Stimulated activated CD4-positive, alpha-beta T cell treated with anti-CD3 and anti-CD28 coated beads, TNF-alpha, amount 100 ng/mL, for 24 hours (primary cell): Measurements from ENCODE around the gene ALDH6A1.

Experiments
- DNase-seq, 3 experiments: peaks; one replicate each; pipeline ENCODE4 v3.0.0-alpha.2; 2020; ENCODE audit warnings: low read depth in 3 of 3

ALDH6A1 gene

DNA sequence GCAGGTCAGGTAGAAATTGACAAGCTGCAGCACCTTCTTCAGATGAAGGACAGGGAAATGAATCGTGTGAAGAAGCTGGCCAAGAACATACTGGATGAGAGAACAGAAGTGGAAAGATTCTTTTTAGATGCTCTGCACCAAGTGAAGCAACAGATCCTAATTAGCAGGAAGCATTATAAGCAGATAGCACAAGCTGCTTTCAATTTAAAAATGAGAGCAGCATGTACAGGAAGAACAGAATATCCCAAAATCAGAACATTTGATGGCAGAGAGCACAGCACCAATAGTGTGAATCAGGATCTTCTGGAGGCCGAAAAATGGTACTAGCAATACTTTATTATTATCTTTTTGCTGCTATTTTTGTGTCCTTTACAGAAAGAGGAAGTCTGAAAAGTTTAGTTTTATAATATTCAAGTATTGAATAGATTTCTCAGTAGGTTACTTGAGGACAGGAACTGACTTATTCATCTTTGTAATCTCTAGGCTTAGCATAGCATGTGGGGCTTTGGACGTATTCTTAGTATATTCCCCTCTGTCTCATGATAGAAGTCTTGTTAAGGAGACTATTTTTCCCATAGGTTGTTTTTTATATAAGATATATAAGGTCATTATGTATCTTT, 34.3 kb downstream of the ALDH6A1 start:
- no peak for DNase-seq

GRCh38 chr14:74048281-74048680, 36.0 kb downstream of the ALDH6A1 start:
- no peak for DNase-seq

GRCh38 chr14:74045522-74045921, 38.7 kb downstream of the ALDH6A1 start:
- DNase-seq, result no peak

DNA sequence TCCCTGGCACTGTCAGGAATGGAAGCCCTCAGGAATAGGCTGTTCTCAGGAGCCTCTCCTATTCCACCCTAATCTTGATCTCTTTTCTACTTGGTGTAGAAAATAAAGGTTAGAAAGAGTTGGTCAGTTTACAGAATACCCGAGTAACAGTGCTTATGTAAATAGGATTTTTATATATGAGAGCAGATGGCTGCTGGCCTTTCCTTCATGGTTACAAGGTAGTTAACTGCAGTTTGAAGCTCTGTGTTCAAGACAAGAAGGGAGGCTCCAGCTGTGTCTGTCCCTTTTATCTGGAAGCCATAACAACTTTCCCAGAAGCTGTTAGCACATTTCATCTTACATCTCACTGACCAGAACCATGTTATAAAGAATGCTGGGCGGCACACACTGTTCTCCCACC, 42.0 kb downstream of the ALDH6A1 start:
- no peak for DNase-seq

GRCh38 chr14:74038020-74038859, 46.0 kb downstream of the ALDH6A1 start:
- no peak for DNase-seq

- no peak for DNase-seq
These were observed 48.7 kb downstream of the ALDH6A1 start for GRCh38 chr14:74035556-74035955.

- DNase-seq, result no peak
These were observed 49.7 kb downstream of the ALDH6A1 start for GRCh38 chr14:74034572-74034971.

DNA sequence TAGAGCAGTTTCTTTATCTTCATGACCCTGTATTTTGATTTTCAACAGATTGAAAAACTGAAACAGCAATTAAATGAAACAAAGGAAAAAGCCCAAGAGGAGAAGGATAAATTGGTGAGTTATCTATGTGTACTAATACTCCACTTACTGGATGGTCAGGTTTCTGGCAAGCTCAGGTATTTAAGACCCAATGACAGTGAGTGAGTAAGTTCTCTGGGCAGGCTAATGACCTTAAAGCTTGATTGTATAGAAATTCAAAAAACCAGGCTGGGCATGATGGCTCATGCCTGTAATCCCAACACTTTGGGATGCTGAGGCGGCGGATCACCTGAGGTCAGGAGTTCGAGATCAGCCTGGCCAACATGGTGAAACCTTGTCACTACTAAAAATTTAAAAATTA, 55.1 kb downstream of the ALDH6A1 start:
- DNase-seq, result no peak

DNA sequence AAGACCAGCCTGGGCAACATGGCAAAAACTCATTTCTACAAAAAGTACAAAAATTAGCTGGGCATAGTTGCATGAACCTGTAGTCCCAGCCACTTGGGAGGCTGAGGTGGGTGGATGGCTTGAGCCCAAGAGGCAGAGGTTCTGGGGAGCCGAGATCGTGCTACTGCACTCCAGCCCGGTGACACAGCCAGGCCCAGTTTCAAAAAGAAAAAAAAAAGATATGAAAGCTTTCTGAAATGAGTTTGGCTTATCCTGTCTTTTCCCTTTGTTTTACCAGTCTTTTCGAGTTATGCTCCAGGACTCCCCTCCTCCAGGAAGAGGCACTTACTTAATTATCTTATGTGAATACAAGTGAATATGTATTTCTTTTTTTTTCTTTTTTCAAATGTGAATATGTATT, 61.9 kb downstream of the ALDH6A1 start:
- no peak for DNase-seq

DNA sequence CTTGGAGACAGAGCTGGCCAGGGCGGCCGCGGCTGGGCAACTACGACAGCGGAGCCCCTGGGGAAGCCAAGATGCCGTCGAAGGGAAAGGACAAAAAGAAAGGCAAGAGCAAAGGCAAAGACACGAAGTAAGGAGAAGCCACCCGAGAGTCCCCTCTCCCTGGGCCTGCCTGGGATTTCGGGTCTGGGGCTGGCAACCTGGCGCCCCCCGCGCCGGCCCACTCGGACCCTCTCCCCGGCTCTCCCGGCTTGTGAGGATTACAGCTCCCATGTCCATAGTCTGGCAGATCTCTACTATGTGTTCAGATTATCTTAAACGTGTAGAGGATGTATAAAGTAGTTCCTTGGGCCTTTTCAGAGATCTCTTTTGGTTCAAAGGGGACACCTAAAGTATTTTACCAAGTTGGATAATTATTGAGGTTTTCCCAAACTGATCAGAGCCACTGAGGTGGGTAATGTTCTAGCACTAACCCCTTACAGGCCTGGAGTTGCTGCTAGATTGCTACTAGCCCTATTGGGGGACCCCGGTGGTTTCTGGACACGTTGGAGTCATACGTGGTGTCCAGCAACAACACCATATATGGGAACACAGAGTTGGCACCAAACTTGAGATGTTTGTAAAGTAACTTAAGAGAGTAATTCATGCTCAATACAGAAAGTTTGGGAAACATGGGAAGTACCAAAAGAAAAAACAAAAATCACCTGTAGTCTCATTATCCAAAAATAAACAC, 64.7 kb downstream of the ALDH6A1 start:
- DNase-seq, result no peak

DNA sequence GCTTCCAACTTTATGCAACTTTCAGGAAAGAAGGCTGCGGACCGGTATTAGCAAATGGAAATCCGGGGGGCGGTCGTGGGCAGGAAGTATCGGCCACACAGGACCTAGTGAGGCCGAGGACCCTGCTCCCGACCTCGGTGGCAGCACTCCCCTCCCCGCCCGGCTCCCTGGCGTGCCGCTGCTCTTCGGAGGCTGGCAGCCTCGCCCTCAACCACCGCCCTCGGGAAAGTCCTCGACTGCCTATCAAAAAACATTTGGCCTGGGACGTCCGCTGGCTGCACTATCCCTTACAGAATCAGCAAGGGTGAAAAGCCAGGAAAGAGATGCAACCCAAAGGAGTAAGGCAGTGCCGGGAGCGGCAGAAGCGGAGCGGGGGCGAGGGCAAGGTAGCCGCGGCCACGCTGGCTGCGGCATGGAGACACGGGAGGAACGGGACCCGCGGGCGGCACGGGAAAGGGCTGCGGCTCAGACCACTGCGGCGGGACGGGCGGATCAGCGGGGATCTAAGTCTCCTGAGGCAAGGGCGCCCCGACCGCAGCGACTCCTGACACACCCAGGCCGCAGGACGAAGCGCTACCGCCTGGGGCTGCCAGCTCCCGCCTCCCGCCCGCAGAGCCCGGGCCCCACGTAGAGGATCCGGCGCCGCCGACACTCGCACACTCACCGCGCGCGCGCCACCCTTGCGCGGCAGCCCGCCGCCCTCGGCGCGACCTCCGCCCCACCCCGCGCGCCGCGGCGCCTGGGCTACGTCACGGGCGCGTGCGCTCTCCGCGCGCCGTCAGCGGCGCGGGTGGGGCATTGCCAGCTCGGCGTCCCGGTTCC, 65.5 kb downstream of the ALDH6A1 start, which contains the start of the genes BBOF1 and ENTPD5:
Gene BBOF1, plus strand, starts transcription at position 764 of the 822 bp plus-strand sequence. CDS start 130 bp downstream, outside the sequence.
Gene ENTPD5, minus strand, starts transcription at position 703 of the 822 bp plus-strand sequence. CDS start 31,186 bp downstream, outside the sequence.
- DNase-seq, result peak; percentile 66 to 81 (median 72)

- DNase-seq, result no peak
These were observed 66.1 kb downstream of the ALDH6A1 start for GRCh38 chr14:74018174-74018585.

GRCh38 chr14:74015963-74016362, 68.3 kb downstream of the ALDH6A1 start:
- no peak for DNase-seq

DNA sequence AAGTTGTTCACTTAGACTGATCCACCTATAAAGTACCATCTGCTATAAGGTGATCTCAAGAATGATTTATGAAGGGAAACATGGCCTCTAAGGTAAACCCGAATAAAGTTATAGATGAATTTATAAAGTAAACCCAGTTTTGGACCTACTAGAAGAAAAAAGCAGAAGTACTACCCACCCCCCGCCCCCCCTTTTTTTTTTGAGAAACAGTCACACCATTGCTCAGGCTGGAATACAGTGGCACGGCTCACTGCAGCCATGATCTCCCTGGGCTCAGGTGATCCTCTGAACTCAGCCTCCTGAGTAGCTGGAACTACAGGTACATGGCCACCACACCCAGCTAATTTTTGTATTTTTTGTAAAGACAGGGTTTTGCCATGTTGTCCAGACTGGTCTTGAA, 69.1 kb downstream of the ALDH6A1 start:
- DNase-seq, result no peak

GRCh38 chr14:74014299-74014698, 70.0 kb downstream of the ALDH6A1 start:
- no peak for DNase-seq

DNA sequence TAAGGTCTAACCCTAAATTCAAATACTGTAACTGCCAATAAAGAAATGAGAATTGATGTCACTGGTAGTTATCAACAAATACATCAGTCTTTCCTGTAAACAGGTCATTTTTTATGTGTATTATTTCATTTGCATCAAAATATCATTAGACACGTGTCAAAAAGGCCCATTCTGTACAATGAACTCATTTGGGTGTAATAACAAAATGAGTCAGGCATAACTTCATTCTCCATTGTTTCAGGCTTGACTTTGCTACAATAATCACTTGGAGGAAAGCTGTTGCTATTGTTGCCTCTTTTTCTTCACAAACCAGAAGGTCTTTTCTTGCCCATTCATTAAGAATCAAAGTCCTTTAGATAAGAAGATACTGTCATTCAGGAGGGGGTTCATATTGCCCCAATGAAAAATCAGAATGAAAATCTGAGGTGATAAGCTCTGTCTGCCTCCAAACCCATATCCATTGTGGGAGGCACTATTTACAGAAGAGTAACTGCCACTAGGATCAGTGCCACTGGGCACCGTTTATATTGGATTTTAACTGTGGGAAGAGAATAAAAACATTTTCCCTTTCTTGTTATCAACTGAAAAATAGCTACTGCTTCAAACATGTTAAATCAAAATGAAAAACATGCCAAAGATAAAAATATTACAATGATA, 75.3 kb downstream of the ALDH6A1 start:
- DNase-seq, result no peak
